Sigmoid colon (tissue), 4 donors: ENCODE results near the gene ZBTB5.

Experiments used
- CTCF ChIP-seq, 4 experiments: fragments of 450-650 bp in 3 of 4; fragments of 200-600 bp in 1 of 4; IDR thresholded peaks; one replicate each; pipeline ENCODE4 v1.5.1; 2016 to 2019; ENCODE audit warnings: antibody characterized with exemption in 4 of 4, mild to moderate bottlenecking in 3 of 4, moderate library complexity in 2 of 4
- EP300 ChIP-seq, 4 donors: sonication (generic); formaldehyde crosslinking; IDR thresholded peaks; one replicate each; pipeline ENCODE4 v1.6.1; 2017; ENCODE audit warnings: antibody characterized with exemption in 4 of 4
- POLR2A ChIP-seq, 2 donors: fragments of 450-650 bp; IDR thresholded peaks; one replicate each; pipeline ENCODE4 v1.6.1; 2016; ENCODE audit warnings: antibody characterized with exemption in 2 of 2, mild to moderate bottlenecking in 2 of 2, moderate library complexity in 2 of 2
- POLR2AphosphoS5 ChIP-seq, 4 donors: sonication (generic); formaldehyde crosslinking; IDR thresholded peaks; one replicate each; pipeline ENCODE4 v1.6.1; 2017; ENCODE audit warnings: antibody characterized with exemption in 4 of 4

DNA sequence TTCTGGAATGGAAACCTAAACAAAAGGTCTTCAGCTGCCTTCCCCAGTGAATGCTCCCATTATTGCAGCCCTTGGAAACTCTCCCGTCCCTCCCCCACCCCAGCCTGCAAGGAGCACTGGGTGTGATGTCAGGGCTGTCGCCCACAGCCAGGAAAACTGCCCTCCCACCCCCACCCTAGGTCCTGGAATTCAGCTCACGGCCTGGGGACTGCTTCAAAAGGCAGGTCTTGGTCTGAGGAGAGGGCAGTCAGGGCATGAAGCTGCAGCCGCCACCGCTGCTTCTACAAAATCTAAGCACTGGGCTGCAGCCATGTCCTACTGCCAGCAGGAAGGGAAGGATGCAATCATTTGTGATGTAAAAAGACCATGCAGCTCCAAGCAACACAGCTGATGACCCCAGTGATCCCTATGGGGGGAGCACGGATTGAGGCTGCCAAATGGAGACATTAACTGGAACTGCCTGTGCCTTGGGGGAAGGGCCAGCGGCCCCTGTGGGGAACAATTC is 31.3 kb downstream of the ZBTB5 start:
- no peak for TF ChIP-seq CTCF (IDR thresholded peaks at IDR 0.05)
- no peak for TF ChIP-seq POLR2A (IDR thresholded peaks at IDR 0.05)
- TF ChIP-seq POLR2AphosphoS5 (IDR thresholded peaks at IDR 0.05), result no peak
- TF ChIP-seq EP300 (IDR thresholded peaks at IDR 0.05), result no peak
